GM21526 (cell line): Measurements from ENCODE around the gene NOP14.
"Not testable (repeated sequence)": the region's sequence is repeated elsewhere in the genome, so short reads cannot be mapped to it uniquely, and the experiment has no call there.

Experiments
- ATAC-seq: cut with Tn5 transposase; IDR thresholded peaks from one replicate; pipeline ENCODE4 v1.9.1; 2021; ENCODE audit warnings: moderate library complexity; ENCODE audit not compliant: unreplicated experiment, low FRiP score

Gene NOP14

DNA sequence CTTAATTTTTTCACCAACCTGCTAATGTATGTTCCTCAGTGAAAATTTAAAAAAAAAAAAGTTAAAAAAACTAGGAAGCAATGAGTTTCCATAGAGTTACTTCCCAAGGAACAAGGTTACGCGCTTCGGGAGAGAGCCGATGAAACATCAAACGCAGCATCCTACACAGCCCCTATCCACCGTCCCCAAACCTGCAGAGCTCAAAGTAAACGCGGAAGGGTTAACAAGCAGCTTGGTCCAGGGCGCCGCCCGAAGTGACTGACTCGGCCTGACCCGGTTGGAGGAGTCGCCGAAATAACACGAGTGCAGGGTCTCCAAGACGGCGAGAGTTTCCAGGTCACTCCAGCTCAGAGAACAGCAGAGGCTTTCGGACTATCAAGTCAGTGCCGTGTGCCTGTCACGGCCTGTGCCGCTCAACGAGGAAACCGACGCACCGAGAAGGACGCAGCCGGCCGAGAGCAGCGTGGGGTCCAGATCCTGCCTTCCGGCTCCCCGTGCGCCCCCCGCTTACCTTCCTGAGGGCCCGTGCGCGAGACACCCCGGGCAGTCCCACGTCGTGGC lies 512 bp downstream of the NOP14 start:
- peak; percentile 25 for ATAC-seq

DNA sequence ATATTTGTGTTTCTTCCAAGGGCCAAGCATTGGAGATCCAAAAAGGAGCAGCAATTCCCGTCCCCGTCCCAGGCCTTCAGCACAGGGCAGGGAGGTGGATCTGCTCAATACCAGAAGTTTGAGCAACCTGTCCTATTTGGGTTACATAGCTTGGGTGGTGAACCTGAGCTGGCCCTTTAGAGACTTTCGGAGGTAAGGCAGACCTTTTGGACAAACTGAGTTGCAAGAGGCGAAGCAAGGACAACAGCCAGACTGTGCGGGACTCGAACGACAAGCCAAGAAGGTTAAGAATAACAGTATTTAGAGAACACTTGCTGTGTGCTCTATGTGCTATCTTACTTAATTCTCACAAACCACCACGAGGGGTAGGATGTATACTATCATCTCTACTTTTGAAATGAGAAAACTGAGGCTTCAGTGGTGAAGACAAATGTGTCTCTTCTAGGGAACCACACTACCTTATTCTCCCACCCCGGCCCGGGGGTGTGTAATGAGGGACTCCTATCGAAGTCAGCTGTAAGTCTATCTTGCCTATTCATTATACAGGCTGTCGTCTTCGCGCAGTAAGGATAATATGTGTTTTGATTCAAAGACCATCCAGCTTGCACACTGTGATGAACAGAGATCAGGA lies 1.3 kb downstream of the NOP14 start:
- ATAC-seq = no peak

DNA sequence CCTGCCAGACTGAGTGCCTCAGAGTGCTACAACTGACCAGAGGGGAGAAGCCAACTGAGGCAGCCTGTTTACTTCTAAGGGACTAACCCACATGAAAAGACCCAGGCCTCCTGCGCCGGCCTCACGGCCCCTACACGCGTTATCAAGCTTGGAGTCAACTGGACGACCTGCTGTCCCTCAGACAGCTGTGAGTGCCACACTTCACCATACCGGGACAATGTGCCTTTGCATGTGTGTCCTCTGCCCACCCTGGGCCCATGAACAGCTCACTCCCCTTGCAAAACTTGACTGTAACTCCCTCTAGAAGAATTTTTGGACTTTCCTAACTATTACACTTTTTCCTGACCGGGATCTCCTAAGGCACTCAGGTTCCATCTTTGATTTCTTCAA lies 1.8 kb downstream of the NOP14 start:
- no peak for ATAC-seq

DNA sequence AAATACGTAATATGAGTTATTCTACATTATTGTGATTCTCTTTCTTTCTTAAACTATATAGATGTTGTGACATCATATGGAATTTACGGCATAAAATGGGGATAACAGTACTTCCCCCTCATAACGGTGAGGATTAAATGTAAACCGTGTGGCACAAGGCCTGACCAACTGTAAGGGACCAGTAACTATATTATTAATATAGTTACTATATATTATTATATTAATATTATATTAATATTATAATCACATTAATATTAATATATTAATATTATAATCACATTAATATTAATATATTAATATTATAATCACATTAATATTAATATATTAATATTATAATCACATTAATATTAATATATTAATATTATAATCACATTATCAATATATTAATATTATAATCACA lies 2.8 kb downstream of the NOP14 start:
- ATAC-seq = not testable (repeated sequence)

DNA sequence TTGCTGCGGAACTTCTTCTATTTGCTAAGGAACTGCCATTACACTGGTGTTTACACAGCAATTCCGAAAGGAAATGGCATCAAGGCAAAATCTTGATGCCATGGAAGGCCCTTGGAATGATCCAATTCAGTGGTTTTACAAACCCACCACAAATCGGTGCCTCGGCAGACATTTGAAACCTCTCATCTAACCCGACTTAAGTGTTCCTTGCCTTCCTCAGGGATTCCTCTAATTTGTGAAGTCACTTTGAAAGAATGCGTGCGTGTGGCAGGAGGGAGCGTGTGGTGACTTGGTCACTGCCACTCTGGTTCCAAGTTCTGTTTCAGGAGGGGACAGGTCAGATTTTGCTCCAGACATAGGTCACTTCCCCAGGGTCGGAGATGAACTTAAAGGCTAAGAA lies 4.8 kb downstream of the NOP14 start:
- no peak for ATAC-seq

DNA sequence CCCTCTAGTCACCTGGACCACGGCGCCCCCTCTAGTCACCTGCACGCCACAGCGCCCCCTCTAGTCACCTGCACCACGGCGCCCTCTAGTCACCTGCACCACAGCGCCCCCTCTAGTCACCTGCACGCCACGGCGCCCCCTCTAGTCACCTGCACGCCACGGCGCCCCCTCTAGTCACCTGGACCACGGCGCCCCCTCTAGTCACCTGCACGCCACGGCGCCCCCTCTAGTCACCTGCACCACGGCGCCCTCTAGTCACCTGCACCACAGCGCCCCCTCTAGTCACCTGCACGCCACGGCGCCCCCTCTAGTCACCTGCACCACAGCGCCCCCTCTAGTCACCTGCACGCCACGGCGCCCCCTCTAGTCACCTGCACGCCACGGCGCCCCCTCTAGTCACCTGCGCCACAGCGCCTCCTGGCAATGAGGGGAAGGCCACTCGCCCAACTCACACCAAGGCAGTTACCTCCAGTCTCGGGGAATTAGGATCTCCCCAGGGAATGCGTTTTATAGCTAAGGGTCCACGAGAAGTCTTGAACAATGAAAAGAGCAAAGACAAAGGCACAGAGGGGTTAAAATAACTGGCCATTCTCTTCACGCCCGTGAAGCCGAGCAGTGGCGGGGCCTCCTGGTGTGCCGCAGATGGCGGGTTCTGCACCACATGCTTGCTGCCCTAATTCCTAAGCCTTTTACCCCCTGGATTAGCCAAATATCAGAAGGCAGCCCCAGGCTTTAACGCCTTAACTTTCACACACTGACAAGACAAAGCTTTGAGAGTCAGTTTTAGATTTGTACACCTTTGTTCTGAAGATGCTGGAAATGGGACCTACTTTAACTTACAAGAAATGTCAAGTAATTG lies 7.8 kb downstream of the NOP14 start:
- not testable (repeated sequence) for ATAC-seq

DNA sequence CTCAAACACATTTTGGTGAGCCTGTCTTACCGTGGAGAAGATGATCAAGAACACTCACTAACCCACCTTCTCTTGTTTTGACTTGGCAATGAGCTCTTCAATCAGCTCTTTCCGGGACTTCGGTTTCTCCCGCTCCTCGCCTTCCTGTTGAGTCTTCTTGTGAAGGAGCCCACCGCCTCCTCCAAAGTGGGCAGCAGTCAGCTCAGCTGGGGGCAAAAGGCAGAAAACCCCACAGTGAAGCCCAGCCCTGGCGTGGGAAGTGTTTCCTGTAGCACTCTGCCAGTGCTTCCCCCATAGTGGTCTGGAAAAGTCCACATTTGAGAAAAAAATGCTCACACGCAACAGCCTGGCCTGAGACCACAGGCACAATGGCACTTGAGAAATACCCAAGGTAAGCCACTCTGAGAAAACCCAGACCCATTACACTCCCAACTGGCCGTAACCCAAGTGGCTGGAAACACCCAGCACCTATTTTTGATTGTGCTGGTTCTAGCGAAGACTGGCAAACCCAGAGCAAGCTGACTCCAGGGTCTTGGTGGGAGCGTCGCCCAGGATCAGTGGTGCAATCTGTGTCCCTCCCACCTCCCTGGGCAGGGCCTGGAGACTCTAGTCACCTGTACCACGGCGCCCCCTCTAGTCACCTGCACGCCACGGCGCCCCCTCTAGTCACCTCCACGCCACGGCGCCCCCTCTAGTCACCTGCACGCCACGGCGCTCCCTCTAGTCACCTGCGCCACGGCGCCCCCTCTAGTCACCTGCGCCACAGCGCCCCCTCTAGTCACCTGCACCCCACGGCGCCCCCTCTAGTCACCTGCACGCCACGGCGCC lies 8.6 kb downstream of the NOP14 start:
- ATAC-seq = no peak

DNA sequence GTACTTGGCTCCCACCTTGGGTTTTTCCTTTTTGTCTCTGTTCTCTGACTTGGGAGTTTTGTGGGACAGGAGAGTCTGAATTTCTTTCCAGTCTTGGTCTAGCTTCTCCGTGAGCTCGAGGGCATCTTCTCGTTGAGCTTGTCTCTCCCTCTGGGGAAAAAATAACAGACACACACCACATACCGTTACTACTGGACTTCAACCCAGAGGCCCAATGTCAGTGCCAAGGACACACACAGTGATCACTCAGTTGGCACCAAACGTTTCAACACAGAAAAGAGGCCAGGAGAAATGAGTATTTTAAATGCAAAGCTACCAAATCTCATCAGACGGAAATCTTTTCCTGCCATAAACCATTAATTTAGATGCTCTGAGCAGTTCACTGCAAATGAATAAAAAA lies 9.7 kb downstream of the NOP14 start:
- ATAC-seq = no peak

DNA sequence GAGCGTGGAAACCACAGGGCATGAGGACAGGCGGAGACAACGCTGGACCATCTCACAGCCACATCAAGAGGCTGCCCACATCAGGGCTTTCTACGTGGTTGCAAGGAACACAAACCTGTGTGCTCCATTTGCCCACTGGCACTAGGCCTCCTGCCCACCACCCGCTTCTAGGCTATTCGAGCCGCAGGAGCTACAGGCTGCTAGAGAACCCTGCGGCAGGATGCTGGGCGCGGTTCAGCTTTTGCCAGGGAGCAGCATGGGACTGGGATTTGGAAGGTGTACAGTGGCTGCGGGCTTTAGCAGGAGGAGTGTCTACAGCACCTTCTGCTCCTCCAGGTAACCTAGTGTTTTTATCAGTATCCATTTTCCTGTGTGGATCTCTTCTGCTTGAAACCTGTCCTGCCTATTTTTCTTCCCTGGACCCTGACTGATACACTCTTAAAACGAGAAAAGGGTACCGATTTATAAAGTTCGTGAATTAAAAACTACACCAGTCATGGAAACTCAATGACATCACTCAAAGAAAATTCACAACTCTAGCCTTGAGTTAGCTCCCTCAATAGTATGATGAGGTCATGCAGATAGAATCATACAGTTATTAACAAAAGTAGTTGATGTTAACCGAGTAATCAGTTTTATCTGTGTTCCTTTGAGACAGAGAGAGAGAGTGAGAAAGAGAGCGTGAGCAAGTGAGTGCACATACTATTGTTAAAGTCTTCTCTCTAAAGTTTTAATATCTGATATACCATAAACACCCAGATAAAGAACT lies 12.8 kb downstream of the NOP14 start:
- ATAC-seq = no peak

DNA sequence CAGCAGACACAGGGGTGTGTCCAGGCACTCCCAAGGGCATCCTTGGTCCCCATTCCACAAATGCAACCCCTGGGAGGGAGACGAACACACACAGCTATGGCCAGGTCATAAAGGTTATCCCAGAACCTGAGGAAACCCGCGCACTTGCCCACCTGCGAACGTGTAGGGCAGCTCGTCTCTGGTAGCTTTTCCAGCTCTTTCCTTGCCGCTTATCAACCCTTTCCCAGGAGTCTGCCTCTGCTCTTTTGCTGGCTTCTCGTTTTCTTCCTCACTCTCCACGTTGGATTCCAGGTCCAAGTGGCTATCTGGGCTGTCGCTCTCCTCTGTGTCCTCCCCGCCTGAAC lies 13.5 kb downstream of the NOP14 start:
- no peak for ATAC-seq

DNA sequence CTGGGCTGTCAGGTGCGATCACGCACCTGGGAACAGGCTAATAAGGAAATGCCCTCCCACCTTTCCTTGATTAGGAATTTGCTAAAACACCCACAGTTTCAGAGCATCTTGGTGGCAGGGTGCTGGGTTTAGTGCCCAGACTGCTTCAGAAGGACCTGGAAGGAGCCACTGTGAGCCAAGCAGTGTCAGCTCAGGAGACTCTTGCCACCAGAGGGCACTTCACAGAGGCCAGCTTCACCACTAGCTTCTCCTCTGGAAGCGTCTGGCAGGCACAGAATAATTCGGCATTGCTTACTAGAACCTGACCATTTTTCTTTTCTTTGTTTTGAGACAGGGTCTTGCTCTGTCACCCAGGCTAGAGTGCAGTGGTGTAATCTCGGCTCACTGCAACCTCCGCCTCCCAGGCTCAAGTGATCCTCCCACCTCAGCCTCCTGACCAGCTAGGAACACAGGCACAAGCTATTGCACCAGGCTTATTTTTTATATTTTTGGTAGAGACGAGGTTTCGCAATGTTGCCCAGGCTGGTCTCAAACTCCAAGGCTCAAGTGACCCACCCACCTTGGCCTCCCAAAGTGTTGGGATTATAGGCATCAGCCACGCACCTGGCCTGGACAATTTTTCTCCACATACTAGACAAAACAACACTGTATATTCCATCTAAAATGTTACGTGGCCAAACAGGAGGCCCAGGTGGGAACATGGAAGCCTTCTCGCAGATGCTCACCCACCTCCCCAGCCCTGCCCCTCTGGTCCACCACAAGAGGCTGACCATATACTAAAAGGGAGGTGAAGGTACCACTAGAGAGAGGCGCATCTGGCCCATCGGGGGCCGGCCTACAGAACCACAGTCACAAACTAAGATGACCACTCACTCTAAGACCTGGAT lies 14.1 kb downstream of the NOP14 start:
- no peak for ATAC-seq

DNA sequence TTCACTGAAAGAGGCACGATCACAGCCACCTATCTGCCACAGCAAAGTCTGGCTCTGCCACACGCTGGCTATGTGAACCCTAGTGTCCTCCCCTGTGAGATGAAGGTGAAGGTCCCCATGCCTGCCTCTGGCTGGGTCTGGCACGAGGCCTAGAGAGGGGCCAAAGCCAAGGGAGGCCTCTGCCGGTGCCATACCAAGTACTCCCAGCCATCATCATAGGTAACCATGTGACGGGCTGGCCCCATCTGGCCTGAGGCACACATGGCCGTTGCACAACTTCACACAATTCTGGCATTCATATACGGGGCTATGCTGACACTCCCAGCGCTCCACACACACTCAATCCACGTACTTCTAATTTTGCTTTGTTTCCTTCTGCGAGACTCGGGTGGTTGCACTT lies 15.3 kb downstream of the NOP14 start:
- no peak for ATAC-seq

DNA sequence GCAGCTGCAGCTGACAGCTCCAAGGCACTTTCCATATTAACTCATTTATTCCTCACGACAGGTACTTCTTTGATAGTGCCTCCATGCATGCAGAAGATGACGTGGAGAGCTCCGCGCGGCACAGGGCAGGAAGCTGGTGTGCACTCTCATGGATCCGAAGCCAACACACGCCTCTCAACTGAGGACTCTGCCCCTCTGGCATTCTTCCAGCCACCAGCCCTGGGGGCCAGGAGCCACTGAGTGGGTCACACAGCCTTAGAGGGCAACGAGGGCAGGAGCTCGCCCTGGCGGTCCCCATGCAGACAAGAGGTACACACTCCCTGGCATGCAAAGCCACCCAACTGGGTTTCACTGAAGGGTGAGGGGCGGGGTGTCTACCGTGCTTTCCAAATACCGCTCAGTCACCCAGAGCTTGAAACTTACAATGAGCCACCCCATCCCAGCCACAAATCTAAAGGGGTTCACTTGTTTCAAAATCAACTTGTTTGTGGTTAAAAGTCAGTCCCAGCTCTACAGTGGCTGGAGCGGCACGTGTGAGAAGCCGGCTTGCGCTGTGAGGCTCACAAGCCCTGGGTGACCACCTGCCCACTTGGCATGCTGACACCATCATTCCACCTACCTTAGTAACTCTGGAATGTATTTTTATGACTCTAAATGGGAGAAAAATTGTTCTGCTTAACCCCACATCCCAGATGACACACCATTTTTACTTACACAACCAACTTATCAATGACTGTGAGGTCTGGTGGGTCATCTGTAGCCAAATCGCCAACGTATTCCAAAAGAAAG lies 16.2 kb downstream of the NOP14 start:
- no peak for ATAC-seq

DNA sequence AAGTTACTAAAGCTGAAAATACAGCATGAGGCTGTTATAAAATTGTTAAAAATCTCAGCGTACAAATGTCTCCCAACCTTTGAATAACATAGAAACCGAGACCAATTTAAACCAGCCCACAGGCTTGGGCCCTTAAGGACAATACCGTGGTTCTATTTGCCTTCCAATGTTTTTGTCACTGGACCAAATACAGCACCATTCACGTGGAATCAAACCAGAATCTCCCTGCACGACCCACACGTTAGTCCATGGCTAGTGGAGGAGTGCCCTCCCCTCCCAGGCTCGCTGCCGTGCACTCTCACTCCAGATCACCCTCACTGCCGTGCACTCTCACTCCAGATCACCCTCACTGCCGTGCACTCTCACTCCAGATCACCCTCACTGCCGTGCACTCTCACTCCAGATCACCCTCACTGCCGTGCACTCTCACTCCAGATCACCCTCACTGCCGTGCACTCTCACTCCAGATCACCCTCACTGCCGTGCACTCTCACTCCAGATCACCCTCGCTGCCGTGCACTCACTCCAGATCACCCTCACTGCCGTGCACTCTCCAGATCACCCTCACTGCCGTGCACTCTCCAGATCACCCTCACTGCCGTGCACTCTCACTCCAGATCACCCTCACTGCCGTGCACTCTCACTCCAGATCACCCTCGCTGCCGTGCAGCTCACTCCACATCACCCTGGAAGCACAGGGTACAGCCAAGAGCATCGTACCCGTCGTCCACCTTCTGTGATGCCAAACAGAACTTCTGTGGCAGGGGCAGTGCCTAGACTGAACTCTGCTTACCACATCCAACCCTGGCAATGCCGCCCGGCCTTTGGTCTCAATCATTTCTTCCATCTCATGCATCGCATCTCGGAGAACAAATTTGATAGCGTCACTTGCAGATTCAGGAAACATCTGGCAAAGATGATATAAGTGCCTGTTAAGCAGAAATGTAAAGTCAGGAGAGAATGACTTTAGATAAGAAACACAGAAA lies 17.3 kb downstream of the NOP14 start:
- ATAC-seq = not testable (repeated sequence)

DNA sequence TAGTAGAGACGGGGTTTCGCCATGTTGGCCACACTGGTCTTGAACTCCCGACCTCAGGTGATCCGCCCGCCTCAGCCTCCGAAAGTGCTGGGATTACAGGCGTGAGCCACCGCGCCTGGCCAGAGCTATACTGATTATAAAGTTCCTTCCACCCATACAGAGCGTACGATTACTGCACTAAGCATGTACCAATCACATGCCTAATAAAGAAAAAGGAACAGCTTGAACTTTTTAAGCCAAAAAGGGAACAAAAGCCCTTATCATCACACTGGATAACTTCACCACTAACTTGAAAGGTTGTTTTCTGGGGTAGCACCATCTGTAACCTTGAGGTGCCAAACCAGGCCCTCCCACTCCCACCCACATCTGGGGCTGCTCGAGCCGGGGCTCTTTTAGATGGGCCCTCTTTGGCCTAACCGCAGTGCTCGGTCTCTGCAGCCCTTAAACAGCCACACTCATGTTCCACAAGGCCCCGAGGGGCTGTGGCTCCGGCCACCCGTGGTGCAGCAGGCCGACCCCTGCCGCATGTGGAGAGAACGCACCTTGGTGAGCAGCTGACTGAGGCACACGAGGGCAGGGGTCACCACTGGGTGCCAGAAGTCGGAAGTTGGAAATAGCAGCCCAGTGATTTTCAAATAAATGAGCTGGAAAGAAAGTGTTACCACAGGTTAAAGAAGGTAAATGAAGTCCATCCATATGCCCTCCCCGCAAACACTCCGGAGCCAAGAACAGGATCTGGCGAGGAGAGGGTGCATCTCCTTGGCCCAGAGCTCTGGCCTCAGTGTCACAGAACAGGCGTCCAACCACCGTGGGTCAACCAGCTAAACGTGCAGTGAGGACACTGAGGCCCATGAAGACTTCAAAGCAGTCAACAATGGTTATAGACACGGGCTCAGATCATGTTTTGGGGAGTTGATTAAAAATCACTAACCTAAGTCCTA lies 18.4 kb downstream of the NOP14 start:
- no peak for ATAC-seq

DNA sequence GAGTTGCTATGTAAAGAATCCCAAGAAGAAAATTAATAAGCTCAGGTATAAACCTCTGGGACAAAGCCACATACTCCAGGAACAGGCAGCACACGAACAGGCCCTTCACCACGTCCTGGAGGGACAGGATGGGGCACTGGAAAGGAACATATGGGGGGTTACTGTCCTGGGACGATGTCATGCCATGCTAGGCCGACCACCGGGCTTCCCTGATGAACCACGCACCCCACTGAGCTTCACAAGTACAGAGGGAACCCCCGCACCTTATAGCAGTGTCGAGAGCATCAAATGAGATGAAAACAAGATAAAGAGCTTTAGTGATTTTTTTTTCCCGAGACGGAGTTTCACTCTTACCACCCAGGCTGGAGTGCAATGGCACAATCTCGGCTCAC lies 19.1 kb downstream of the NOP14 start:
- no peak for ATAC-seq
